Measurements from ENCODE around the gene CRYBG1.

The CRYBG1 gene

DNA sequence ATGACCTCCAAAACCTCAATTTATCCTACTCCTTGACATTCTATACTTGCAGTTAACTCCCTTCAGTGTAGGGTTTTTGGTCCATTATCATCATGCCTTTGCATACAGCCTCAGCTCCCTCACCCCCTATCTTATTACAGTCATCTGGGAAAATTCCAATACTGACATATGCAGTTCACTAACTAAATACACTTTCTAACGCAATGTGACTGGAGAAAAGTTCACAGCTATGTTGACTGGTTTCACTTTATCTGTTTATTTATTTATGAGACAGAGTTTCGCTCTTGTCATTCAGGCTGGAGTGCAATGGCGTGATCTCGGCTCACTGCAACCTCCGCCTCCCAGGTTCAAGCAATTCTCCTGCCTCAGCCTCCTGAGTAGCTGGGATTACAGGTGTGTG lies 64.9 kb downstream of the CRYBG1 start:
- TF ChIP-seq CTCF (IDR thresholded peaks at IDR 0.05; ENCODE audit: extremely low read depth, insufficient read depth, missing control alignments): no peak
- no peak for DNase-seq (ENCODE audit: low spot score)
- in situ Hi-C loops (cut with MboI; ENCODE audit: low pct_unique_long_range_greater_than_20kb, low sequenced_read_pairs, unreplicated experiment): loop anchor here (25.0 kb wide), 1 partner anchor 562 kb away; no protein-coding TSS in a partner anchor

GRCh38 chr6:106426250-106426970 lies 65.9 kb downstream of the CRYBG1 start:
- TF ChIP-seq CTCF (IDR thresholded peaks at IDR 0.05; ENCODE audit: extremely low read depth, insufficient read depth, missing control alignments): no peak
- in situ Hi-C loops (cut with MboI; ENCODE audit: low pct_unique_long_range_greater_than_20kb, low sequenced_read_pairs, unreplicated experiment): loop anchor here (25.0 kb wide), 1 partner anchor 561 kb away; no protein-coding TSS in a partner anchor
- DNase-seq (ENCODE audit: low spot score): no peak

DNA sequence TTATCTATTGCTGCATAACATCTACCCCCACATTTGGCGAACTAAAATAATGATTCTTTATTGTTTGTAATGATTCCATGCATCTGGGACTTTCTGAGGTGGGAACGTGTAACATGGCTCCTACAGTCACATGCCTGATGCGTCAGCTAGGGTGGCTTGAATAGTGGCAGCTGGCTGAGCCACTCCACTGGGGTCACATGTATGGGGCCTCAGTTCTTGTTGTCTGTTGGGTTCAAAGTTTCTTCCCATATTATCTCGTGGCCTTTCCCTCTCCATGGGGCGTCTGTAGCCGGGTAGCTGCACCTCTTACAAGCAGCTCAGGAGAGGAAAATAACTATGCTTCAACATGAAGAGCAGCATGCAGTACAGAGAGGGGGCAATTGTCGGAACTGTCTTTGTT lies 69.9 kb downstream of the CRYBG1 start:
- in situ Hi-C loops (cut with MboI; ENCODE audit: low pct_unique_long_range_greater_than_20kb, low sequenced_read_pairs, unreplicated experiment): loop anchor here (25.0 kb wide), 1 partner anchor 557 kb away; no protein-coding TSS in a partner anchor
- TF ChIP-seq CTCF (IDR thresholded peaks at IDR 0.05; ENCODE audit: extremely low read depth, insufficient read depth, missing control alignments): no peak
- no peak for DNase-seq (ENCODE audit: low spot score)

- DNase-seq (ENCODE audit: low spot score): no peak
- in situ Hi-C loops (cut with MboI; ENCODE audit: low pct_unique_long_range_greater_than_20kb, low sequenced_read_pairs, unreplicated experiment): loop anchor here (25.0 kb wide), 1 partner anchor 556 kb away; no protein-coding TSS in a partner anchor
- no peak for TF ChIP-seq CTCF (IDR thresholded peaks at IDR 0.05; ENCODE audit: extremely low read depth, insufficient read depth, missing control alignments)
Observed at GRCh38 chr6:106431405-106431804, 70.9 kb downstream of the CRYBG1 start.

DNA sequence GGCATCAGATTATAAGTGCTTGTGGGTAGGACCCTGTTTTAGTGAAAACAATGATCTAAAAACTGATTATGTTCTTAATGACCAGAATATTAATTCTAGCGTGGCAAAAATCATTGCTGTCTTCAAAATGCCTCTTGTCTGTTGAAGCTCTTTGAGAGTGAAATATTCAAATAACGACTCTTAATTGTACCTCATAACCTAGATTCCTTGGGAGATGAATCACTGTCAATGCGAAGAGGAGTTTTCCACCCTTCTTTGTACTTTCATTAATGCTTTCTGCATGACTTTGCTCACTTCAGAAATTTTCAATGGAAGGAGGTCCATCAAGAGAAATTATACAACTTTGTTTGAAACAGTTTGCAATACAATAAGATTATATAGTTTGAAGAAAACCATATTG lies 71.5 kb downstream of the CRYBG1 start:
- in situ Hi-C loops (cut with MboI; ENCODE audit: low pct_unique_long_range_greater_than_20kb, low sequenced_read_pairs, unreplicated experiment): loop anchor here (25.0 kb wide), 1 partner anchor 555 kb away; no protein-coding TSS in a partner anchor
- no peak for TF ChIP-seq CTCF (IDR thresholded peaks at IDR 0.05; ENCODE audit: extremely low read depth, insufficient read depth, missing control alignments)
- DNase-seq (ENCODE audit: low spot score): no peak

DNA sequence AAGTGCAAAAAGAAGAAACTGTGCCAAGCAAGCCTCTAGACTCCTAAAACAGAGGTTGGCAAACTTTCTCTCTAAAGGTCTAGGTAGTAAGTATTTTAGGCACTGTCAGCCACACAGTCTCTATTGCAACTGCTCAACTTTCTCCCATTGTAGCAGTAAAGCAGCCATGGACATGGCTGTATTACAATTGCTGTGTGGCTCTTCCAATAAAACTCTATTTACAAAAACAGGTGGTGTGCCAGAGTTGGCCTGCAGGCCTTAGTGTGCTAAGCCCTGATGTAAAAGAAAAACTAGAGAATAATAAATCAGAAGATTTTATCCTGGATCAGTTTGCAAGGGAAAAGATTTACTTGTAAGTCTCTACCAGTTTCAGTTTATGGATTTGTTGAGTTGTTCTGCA lies 74.0 kb downstream of the CRYBG1 start:
- in situ Hi-C loops (cut with MboI; ENCODE audit: low pct_unique_long_range_greater_than_20kb, low sequenced_read_pairs, unreplicated experiment): loop anchor here (25.0 kb wide), 1 partner anchor 553 kb away; no protein-coding TSS in a partner anchor
- no peak for DNase-seq (ENCODE audit: low spot score)
- no peak for TF ChIP-seq CTCF (IDR thresholded peaks at IDR 0.05; ENCODE audit: extremely low read depth, insufficient read depth, missing control alignments)

Data from GM13977 (cell line).